ENCODE results near the gene KIF25. TPM values are rescaled to one million over a fixed set of nuclear protein-coding genes. Genes with fewer than 3 reads are reported as not detected.

The KIF25 gene
- total and polyA plus RNA-seq, 7 donors: 0.50 to 0.54 TPM; not detected in 5

- no peak for DNase-seq
Observed at GRCh38 chr6:168034537-168034936, 37.1 kb downstream of the KIF25 start.

GRCh38 chr6:168035098-168035660 lies 37.7 kb downstream of the KIF25 start:
- Histone ChIP-seq H3K27ac (peak overlapping the region; percentile 30 to 72 (median 70)), H3K4me1 (peaks cover 0 to 9% (median 2%) of the 10 kb centered on the region in 4 donors), H3K9me3 (peaks cover 0 to 4% (median 2%) of the 10 kb centered on the region in 4 donors), H3K36me3 (no peaks in the 10 kb centered on the region), H3K4me3 (peak overlapping the region; percentile 22 to 46 (median 38)), H3K27me3 (no peaks in the 10 kb centered on the region)
- TF ChIP-seq EP300 (IDR thresholded peaks at IDR 0.05): peak in 1 of 4 donors; percentile 55
- TF ChIP-seq POLR2AphosphoS5 (IDR thresholded peaks at IDR 0.05): peak in 2 of 4 donors; percentile 33 to 34
- no peak for TF ChIP-seq POLR2A (IDR thresholded peaks at IDR 0.05)
- TF ChIP-seq CTCF (IDR thresholded peaks at IDR 0.05): no peak
- 18 to 35% methylated on average over 45 of the region's 45 CpGs for WGBS, 2 donors
- intact Hi-C loops (cut with DNase I): no loop called here
- peak; percentile 81 for DNase-seq

More at GRCh38 chr6:168034537-168034936, 37.1 kb downstream of the KIF25 start:
- intact Hi-C loops (cut with DNase I): no loop called here
- WGBS, 2 donors: 90 to 94% methylated on average over 18 of the region's 18 CpGs
- H3K9me3 ChIP-seq: no peaks in the 10 kb centered on the region
- H3K4me1 ChIP-seq: peaks cover 0 to 9% (median 2%) of the 10 kb centered on the region in 4 donors
- H3K27me3 ChIP-seq: no peaks in the 10 kb centered on the region
- no peak overlapping the region for H3K4me3 ChIP-seq
- peak overlapping the region in 3 of 4 donors; percentile 30 to 72 (median 70) for H3K27ac ChIP-seq
- TF ChIP-seq POLR2A (IDR thresholded peaks at IDR 0.05) (no peak), EP300 (IDR thresholded peaks at IDR 0.05) (no peak), CTCF (IDR thresholded peaks at IDR 0.05) (no peak), POLR2AphosphoS5 (IDR thresholded peaks at IDR 0.05) (no peak)
- H3K36me3 ChIP-seq: no peaks in the 10 kb centered on the region

GRCh38 chr6:168035661-168036545 lies 38.4 kb downstream of the KIF25 start:
- Histone ChIP-seq H3K27me3 (no peaks in the 10 kb centered on the region), H3K36me3 (no peaks in the 10 kb centered on the region), H3K9me3 (peaks cover 0 to 4% (median 2%) of the 10 kb centered on the region in 4 donors), H3K4me3 (peak overlapping the region; percentile 22 to 46 (median 38)), H3K27ac (peak overlapping the region; percentile 30 to 72 (median 70)), H3K4me1 (peaks cover 0 to 9% (median 2%) of the 10 kb centered on the region in 4 donors)
- intact Hi-C loops (cut with DNase I): no loop called here
- 14 to 36% methylated on average over 29 of the region's 29 CpGs for WGBS, 2 donors
- TF ChIP-seq POLR2A (IDR thresholded peaks at IDR 0.05): no peak
- TF ChIP-seq POLR2AphosphoS5 (IDR thresholded peaks at IDR 0.05): peak in 1 of 4 donors; percentile 19
- no peak for DNase-seq

GRCh38 chr6:168037242-168037641 lies 39.8 kb downstream of the KIF25 start:
- WGBS, 2 donors: 70 to 84% methylated on average over 6 of the region's 6 CpGs
- DNase-seq: no peak

More at GRCh38 chr6:168037242-168037641, 39.8 kb downstream of the KIF25 start:
- peaks cover 0 to 9% (median 2%) of the 10 kb centered on the region in 4 donors for H3K4me1 ChIP-seq
- H3K9me3 ChIP-seq: peaks cover 0 to 4% (median 2%) of the 10 kb centered on the region in 4 donors
- H3K4me3 ChIP-seq: no peak overlapping the region
- intact Hi-C loops (cut with DNase I): no loop called here
- H3K27ac ChIP-seq: peak overlapping the region in 1 of 4 donors; percentile 72
- no peaks in the 10 kb centered on the region for H3K27me3 ChIP-seq
- no peaks in the 10 kb centered on the region for H3K36me3 ChIP-seq
- TF ChIP-seq POLR2A (IDR thresholded peaks at IDR 0.05) (no peak), CTCF (IDR thresholded peaks at IDR 0.05) (no peak), EP300 (IDR thresholded peaks at IDR 0.05) (peak in 1 of 4 donors; percentile 30), POLR2AphosphoS5 (IDR thresholded peaks at IDR 0.05) (peak in 1 of 4 donors; percentile 28)
